Central memory CD8-positive, alpha-beta T cell (primary cell): ENCODE results near the gene CDK11B.
A peak's percentile ranks its signal among the peaks of the same experiment; 100 is the strongest.

Experiments
- ATAC-seq: fragments of 150-1000 bp; cut with Tn5 transposase; replicated peaks from 2 replicates; pipeline ENCODE4 v1.10.0; 2022; ENCODE audit warnings: mild to moderate bottlenecking, moderate FRiP score, moderate number of reproducible peaks; ENCODE audit not compliant: poor library complexity, severe bottlenecking; ENCODE audit errors: extremely low read depth
- DNase-seq, 2 donors: peaks; one replicate each; pipeline ENCODE4 v3.0.0; 2021; ENCODE audit warnings: low spot score in 2 of 2
- H3K27ac Mint-ChIP-seq: one replicate; pipeline ENCODE4 v1.8.0; 2022; ENCODE audit warnings: low read depth, mild to moderate bottlenecking, moderate library complexity, mixed read lengths
- H3K27me3 Mint-ChIP-seq: one replicate; pipeline ENCODE4 v1.8.0; 2022; ENCODE audit warnings: mixed read lengths
- H3K36me3 Mint-ChIP-seq: one replicate; pipeline ENCODE4 v1.8.0; 2022; ENCODE audit warnings: mild to moderate bottlenecking, moderate library complexity, mixed read lengths; ENCODE audit not compliant: insufficient read depth
- H3K4me1 Mint-ChIP-seq: one replicate; pipeline ENCODE4 v1.8.0; 2022; ENCODE audit warnings: mixed read lengths
- H3K4me3 Mint-ChIP-seq: one replicate; pipeline ENCODE4 v1.8.0; 2022; ENCODE audit warnings: mild to moderate bottlenecking, moderate library complexity, mixed read lengths
- H3K9me3 Mint-ChIP-seq: one replicate; pipeline ENCODE4 v1.8.0; 2022; ENCODE audit warnings: mixed read lengths

Gene CDK11B

DNA sequence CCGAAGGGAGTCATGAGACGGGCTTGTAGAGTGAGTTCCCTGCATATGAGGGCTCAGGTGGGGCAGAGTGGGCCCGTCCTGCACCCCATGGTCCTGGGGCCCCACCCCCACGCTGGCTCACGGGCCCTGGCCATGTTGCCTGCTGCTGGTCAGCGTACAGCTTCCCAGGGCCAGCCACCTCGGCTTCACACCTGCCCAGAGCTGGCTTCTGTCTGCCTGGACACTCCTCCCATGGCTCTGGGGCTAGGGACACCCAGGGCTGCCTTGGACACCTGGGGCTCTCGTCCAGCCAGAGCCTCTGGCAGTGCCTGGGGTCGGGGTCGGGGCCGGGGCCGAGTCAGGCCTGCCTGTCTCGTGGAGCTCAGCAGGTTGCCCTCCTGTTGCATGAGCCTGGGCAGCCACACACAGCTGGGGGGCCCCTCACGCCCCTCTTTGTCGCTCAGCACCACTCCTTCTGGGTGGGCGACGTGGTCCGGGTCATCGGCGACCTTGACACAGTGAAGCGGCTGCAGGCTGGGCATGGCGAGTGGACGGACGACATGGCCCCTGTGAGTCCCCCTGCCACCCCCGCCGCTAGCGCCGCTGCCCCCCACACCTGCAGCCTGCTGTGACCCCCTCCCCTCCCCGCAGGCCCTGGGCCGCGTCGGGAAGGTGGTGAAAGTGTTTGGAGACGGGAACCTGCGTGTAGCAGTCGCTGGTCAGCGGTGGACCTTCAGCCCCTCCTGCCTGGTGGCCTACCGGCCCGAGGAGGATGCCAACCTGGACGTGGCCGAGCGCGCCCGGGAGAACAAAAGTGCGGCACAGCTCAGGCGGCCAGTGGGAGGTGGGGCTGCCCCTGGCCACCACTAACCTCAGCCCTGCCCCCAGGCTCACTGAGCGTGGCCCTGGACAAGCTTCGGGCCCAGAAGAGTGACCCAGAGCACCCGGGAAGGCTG, 32.3 kb downstream of the CDK11B start:
- ATAC-seq: no peak

DNA sequence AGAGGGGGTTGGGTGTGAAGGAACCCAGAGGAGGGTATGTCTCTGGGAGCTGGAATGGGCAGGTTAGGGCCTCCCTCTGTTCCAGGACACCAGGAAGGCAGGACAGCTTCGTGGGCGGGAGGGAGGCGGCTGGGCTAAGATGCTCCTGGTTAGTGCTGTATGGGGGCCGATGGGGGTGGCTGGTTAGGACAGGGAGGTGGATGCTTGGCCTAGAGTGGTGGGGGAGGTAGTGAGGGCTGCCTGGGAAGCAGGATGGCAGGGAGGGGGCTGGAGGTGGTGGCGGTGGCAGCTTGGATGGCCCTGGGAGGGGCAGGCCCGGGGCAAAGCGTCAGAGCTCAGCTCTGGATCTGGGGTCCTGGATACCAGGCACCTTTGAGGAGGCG, 33.0 kb downstream of the CDK11B start:
- no peaks in the 10 kb centered on the region for H3K9me3 Mint-ChIP-seq
- H3K4me3 Mint-ChIP-seq: no peak overlapping the region
- no peaks in the 10 kb centered on the region for H3K27me3 Mint-ChIP-seq
- ATAC-seq: no peak
- no peak overlapping the region for H3K27ac Mint-ChIP-seq
- no peak for DNase-seq
- H3K4me1 Mint-ChIP-seq: peaks cover 8% of the 10 kb centered on the region
- H3K36me3 Mint-ChIP-seq: peaks cover 9% of the 10 kb centered on the region

More for the DNA sequence above, 32.3 kb downstream of the CDK11B start:
- H3K4me3 Mint-ChIP-seq: no peak overlapping the region
- H3K27ac Mint-ChIP-seq: peak overlapping the region; percentile 57
- H3K36me3 Mint-ChIP-seq: peaks cover 13% of the 10 kb centered on the region
- H3K9me3 Mint-ChIP-seq: no peaks in the 10 kb centered on the region
- no peak for DNase-seq
- peaks cover 8% of the 10 kb centered on the region for H3K4me1 Mint-ChIP-seq
- no peaks in the 10 kb centered on the region for H3K27me3 Mint-ChIP-seq

DNA sequence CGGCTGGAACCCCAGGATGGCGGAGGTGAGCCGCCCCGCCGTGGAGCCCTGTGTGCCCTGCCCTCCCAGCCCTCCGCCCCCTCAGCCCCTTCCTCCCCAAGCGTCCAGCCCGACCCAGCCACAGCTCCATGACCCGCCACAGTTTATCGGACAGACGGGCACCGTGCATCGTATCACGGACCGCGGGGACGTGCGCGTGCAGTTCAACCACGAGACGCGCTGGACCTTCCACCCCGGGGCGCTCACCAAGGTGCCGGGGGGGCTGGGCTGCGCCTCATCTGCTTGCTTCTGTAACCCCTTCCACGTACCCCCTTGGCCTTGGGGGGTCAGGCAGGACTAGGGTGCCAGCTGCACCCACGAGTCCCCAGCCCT, 33.4 kb downstream of the CDK11B start:
- DNase-seq (no peak), ATAC-seq (no peak)
- no peaks in the 10 kb centered on the region for H3K27me3 Mint-ChIP-seq
- peaks cover 7% of the 10 kb centered on the region for H3K4me1 Mint-ChIP-seq
- peaks cover 8% of the 10 kb centered on the region for H3K36me3 Mint-ChIP-seq
- H3K4me3 Mint-ChIP-seq: no peak overlapping the region
- H3K9me3 Mint-ChIP-seq: no peaks in the 10 kb centered on the region
- no peak overlapping the region for H3K27ac Mint-ChIP-seq

DNA sequence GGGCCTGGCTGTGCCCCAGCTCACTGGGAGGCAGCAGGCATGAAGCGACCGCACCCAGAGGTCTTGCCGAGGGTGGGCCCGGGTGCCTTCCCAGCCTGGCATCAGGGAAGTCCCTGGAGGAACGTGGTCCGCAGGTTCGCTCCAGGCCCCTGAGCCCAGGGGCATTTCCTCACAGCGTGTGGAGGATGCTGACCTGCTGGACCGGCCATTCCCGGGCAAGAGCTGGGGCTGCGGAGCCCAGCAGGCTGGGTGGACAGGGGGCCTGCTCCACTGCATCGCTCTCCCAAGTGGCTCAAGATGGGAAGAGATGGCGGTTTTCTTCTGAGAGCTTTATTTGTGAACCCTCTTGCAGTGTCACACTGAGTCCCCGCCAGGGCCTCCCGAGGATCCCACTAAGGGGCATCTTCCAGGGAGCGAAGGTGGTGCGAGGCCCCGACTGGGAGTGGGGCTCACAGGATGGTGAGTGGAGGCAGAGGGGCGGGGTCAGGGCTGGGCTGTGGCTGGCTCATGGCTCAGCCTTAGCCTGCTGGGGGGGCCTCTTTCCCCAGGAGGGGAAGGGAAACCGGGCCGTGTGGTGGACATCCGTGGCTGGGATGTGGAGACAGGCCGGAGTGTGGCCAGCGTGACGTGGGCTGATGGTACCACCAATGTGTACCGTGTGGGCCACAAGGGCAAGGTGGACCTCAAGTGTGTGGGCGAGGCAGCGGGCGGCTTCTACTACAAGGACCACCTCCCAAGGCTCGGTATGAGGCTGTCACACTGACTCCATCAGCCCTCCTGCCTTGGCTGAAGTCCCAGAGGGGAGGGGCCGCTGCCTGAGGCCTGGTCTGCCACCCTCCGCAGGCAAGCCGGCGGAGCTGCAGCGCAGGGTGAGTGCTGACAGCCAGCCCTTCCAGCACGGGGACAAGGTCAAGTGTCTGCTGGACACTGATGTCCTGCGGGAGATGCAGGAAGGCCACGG, 34.1 kb downstream of the CDK11B start:
- H3K9me3 Mint-ChIP-seq: no peaks in the 10 kb centered on the region
- H3K27ac Mint-ChIP-seq: no peak overlapping the region
- peaks cover under 1% of the 10 kb centered on the region for H3K4me1 Mint-ChIP-seq

DNA sequence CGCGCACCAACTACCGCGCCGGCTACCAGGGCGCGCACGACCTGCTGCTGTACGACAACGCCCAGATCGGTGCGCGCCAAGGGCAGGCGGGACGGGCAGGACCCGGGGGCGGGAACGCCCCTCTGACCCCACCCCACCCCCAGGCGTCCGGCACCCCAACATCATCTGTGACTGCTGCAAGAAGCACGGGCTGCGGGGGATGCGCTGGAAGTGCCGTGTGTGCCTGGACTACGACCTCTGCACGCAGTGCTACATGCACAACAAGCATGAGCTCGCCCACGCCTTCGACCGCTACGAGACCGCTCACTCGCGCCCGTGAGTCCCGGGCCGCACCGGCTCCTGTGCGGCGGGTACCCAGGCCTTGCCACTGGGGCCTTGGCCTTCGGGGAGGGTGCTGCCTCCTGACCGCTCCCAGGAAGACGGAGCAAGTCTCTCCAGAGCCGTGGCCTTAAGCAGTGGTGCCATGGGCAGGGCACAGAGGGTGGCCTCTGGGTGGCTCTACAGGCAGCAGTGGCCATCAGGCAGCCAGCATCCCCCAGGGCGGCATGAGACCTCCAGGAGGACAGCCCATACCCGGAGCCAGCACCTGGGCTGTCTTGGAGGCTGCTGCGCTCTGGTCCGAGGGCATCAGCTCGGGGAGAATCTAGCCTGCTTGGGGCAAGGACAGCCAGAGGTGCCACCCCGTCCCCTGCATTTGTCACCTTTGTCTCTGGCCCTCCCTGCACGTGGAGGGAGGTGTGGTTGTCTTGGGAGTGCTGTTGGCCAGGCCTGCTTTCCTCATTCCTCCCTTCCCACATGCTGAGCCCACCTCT, 35.0 kb downstream of the CDK11B start:
- Mint-ChIP-seq H3K36me3 (peaks cover 3% of the 10 kb centered on the region), H3K4me1 (no peaks in the 10 kb centered on the region), H3K4me3 (no peak overlapping the region), H3K27me3 (no peaks in the 10 kb centered on the region), H3K9me3 (no peaks in the 10 kb centered on the region), H3K27ac (no peak overlapping the region)
- no peak for ATAC-seq
- no peak for DNase-seq

More for the DNA sequence above, 34.1 kb downstream of the CDK11B start:
- Mint-ChIP-seq H3K27me3 (no peaks in the 10 kb centered on the region), H3K36me3 (peaks cover 3% of the 10 kb centered on the region), H3K4me3 (no peak overlapping the region)
- ATAC-seq: no peak
- DNase-seq: no peak

DNA sequence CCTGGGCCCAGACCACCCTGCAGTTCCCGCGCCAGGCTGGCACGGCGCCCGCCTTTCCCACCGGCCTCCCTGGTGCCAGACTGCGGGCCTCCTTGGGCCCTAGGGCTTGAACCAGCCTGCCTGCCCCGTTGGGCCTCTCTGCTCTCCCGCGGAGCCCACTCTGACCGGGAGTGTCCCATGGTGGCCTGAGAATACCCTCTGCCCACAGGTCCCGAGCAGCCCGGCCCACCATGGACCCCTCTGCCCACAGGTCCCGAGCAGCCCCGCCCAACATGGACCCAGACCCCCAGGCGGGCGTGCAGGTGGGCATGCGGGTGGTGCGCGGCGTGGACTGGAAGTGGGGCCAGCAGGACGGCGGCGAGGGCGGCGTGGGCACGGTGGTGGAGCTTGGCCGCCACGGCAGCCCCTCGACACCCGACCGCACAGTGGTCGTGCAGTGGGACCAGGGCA, 35.6 kb downstream of the CDK11B start:
- Mint-ChIP-seq H3K36me3 (peaks cover 5% of the 10 kb centered on the region), H3K27me3 (no peaks in the 10 kb centered on the region), H3K4me3 (no peak overlapping the region), H3K27ac (no peak overlapping the region), H3K4me1 (no peaks in the 10 kb centered on the region), H3K9me3 (no peaks in the 10 kb centered on the region)
- no peak for DNase-seq
- ATAC-seq: no peak

DNA sequence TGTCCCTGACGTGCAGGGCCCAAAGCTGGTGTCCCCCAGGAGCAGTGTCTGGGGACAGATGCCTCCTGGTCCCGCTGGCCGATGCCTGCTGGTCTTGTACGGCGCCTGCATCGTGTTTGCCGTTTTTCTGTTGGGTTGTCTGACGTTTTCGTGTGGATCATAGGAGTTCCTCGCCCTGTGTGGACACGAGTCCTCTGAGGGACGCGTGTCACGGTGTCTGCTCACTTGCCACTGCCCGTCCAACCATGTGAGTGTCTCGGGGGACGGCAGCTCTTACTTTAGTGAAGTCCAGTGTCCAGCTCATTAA, 36.1 kb downstream of the CDK11B start:
- no peaks in the 10 kb centered on the region for H3K4me1 Mint-ChIP-seq

DNA sequence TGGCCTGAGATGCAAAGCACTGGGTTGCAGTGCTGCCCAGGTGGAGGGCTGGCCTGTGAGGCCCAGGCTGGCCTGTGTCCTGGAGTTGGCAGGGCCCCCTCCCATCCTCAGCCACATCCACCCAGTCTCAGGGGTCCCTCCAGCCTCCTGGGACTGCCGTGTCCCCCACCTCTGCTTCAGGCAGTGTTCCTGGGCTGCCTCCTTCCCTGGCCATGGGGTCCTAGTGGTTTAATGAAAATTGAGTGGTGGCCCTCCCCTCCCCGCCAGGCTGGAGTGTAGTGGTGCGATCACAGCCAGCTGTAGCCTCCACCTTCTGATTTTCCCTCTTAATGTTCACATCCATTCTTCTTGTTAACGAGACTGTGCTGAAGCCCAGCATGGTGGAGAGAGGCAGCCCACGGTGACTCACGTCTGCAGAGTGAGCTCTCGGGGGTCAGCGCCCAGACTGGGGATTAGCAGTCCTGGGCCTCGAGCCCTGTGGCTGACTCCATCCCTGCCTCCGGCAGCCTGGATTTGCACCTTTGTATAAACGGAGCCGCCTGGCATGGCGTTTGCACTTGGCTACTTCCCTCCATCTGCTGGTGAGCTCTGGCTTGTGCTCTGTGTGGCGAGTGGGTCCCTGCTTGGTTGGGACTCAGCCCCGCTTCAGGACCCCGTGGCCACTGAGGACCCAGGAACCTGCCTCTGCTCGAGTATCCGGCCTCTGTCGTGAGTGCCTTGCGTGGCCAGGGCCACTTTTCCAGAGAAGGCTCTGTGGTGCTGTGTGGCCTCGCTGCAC, 36.6 kb downstream of the CDK11B start:
- peaks cover 7% of the 10 kb centered on the region for H3K36me3 Mint-ChIP-seq
- DNase-seq (no peak), ATAC-seq (no peak)
- no peaks in the 10 kb centered on the region for H3K9me3 Mint-ChIP-seq
- H3K27ac Mint-ChIP-seq: no peak overlapping the region
- H3K4me1 Mint-ChIP-seq: no peaks in the 10 kb centered on the region
- no peaks in the 10 kb centered on the region for H3K27me3 Mint-ChIP-seq
- H3K4me3 Mint-ChIP-seq: no peak overlapping the region

More for the DNA sequence above, 36.1 kb downstream of the CDK11B start:
- Mint-ChIP-seq H3K9me3 (no peaks in the 10 kb centered on the region), H3K27me3 (no peaks in the 10 kb centered on the region), H3K27ac (no peak overlapping the region), H3K4me3 (no peak overlapping the region), H3K36me3 (peaks cover 4% of the 10 kb centered on the region)
- no peak for DNase-seq
- no peak for ATAC-seq

DNA sequence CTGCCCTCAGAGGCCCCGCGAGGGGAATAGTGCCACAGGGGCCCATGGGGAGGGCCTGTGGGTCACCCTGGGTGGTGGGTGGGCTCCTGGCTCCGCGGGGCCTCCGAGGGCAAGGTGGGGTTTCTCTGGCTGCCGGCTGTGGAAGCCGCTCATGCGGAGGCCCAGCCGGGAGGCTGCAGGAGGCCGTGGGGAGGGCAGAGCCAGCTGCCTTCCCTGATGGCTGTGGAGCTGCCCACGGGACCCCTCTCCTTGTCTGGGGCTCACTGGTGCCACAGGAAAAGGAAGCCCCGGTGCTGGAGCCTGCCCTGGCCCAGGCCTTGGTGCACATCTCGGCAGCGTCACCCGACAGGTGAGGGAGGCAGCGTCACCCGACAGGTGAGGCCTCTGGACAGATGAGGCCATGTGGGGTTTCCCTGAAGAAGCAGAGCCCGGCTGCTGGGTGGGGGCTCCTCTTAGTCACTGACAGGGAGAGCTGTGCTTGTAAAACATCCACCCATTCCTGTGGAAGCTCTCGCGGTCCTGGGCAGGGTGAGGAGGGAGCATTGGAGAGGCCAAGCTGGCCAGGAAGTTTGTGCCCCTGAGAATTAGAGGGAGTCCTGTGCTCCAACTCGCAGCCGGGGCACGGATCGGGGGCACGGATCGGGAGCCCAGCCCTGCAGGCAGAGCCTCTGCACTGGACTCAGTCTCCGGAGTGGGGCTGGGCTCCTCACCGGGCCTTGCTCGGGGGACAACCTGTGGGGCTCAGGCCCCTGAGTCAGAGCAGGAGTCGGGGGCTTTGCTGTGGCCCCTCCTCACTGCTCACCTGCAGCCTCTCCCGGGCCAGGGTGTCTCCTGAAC, 37.4 kb downstream of the CDK11B start:
- Mint-ChIP-seq H3K4me3 (no peak overlapping the region), H3K4me1 (peaks cover 3% of the 10 kb centered on the region), H3K27ac (no peak overlapping the region), H3K9me3 (no peaks in the 10 kb centered on the region), H3K36me3 (peaks cover 10% of the 10 kb centered on the region), H3K27me3 (no peaks in the 10 kb centered on the region)
- no peak for DNase-seq
- ATAC-seq: no peak

DNA sequence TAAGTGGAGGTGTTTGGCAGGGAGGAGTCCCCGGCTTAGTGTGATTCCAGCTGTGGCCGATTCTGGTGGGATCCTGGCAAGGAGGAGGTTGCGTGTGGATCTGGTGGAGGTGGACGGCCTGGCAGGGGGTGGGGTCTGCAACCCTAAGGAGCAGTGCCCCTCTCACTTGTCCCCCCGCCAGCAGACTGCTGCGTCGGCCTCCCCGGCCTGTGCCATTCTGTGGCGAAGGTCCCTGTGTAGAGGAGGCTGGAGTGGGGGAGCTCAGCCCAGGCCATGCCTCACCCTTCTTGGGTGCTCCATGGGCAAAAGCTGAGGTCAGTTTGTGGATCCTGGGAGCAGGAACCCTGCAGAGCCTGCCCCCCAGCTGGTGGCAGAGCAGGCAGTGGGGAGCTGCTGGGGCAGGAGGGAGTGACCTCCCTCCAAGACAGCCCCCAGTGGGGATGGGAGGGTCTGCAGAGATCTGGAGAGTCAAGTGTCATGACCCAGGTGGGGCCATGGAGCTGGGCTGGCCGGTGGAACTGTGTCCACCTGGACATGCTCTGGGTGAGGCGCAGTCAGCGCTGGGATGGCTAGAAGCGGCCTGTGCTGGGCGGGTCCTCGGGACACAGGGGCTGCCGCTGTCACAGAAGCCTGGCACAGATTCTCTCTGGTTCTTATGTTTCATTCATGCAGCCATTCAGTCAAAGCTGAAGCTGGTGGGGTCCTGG, 38.2 kb downstream of the CDK11B start:
- peaks cover 4% of the 10 kb centered on the region for H3K4me1 Mint-ChIP-seq
- no peak overlapping the region for H3K4me3 Mint-ChIP-seq
- H3K36me3 Mint-ChIP-seq: peaks cover 11% of the 10 kb centered on the region
- ATAC-seq (no peak), DNase-seq (no peak)
- no peak overlapping the region for H3K27ac Mint-ChIP-seq
- H3K9me3 Mint-ChIP-seq: no peaks in the 10 kb centered on the region
- H3K27me3 Mint-ChIP-seq: no peaks in the 10 kb centered on the region
